DLD1 (cell line): Measurements from ENCODE around the gene TEX30.

Experiments used
- in situ Hi-C: cut with HindIII; loops from 2 replicates; pipeline ENCODE4 v1.10.0; 2017; ENCODE audit warnings: low sequenced_read_pairs

The TEX30 gene

GRCh38 chr13:102718746-102719145, 54.8 kb downstream of the TEX30 start:
- in situ Hi-C loops: no loop called here
